NOMO-1 treated with DMSO at 0.1 percent for 48 hours (cell line): Measurements from ENCODE around the gene ADCY1.

Source experiments
- DNase-seq: peaks from one replicate; lab custom pipeline; 2025; ENCODE audit not compliant: unreplicated experiment; lab: John Stamatoyannopoulos, UW

The ADCY1 gene

DNA sequence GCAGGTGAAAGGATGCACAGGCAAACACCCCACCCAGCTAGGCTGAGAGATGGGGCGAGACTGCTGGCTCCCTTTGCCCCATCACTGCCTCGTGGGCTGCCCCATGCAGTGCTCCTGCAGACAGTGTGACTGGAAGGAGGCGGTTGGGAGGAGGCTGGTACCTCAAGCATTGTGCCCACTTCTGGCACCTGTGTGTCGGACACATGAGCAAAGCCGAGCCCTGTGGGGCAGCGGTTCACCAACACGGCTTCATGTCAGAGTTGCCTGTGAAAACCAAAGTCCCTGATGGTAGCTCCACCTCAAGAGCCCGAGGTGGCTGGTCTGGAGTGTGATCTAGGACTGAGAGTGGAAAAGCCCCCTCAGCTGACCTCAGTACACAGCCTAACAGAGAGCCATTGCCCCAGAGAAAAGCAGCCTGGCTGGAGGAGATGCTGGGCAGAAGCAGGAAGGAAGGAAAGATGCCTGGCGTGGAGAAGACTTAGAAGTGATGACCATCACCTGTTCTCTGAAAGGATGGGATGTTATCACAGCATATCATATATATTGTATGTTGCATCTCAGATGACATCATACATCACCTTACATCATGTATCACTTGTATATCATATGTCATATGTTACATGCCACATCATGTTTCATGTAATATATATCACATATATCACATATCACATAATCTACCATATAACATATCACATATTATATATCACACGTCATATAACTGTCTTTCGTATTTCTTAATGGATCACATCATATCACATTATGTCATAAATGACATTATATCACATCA lies 75.6 kb downstream of the ADCY1 start:
- no peak for DNase-seq

DNA sequence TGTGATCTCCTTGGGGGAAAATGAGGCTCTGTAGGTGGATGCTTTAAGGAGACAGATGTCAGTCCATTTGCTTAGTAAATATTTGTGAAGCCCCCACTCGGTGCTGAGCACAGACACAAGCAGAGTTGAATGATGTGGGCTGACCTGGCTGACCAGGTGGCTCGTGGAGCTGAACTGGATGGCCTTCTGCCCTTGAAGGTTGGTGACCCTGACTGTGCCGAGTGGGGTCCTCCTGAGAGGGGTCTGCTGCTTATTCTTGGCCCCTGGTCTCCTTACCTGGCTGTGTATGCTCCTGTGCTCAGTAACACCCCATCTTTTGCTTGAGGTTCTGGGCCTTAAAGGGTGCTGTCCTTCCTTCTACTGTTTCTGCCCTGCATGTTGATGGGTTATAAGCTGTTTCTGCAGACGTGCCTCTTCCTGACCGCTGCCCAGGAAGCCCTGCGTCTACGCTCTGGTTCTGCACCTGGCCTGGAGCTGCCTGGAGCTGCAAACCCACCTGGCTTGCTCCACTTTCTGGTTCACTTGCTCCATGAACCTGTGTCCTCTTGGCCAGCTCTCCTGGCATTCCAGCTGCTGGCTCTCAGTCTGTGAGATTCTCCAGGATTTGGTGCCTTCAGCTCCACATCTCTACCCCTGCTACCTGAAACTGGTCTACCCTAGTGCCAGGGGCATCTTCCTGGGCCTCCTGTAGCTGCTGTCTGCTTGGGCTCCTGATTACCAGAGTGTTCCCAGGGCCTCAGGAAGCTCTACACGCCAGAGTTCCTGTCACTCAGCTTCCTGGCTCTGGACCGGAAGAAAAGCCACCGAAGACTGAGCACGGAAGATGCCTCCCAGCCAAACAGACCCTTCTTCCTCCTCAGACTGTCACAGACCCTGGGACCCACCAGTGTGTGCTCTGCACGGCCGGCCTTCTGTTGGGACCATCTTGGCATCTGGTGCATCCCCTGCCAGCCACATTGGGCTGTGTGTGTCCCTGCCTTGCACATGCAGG lies 76.5 kb downstream of the ADCY1 start:
- DNase-seq, result no peak

DNA sequence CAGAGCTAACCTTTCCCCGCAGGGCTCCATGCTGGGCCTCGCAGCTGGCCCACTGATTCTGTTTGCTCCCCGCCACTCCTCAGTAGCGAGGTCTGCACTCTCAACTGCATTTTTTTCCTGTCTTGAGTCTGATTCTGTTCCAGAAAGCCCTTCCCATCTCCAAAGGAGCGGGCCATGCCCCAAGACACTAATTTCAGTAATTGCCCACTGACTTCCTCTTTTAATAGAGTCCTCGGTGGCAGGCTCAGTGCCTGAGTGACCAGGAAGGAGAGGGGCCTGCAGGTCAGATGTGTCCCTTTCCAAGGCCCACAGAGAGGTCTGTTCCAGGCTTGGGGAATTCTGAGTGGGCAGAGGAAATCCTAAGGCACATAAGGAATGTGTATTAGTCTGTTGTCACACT lies 77.4 kb downstream of the ADCY1 start:
- no peak for DNase-seq

DNA sequence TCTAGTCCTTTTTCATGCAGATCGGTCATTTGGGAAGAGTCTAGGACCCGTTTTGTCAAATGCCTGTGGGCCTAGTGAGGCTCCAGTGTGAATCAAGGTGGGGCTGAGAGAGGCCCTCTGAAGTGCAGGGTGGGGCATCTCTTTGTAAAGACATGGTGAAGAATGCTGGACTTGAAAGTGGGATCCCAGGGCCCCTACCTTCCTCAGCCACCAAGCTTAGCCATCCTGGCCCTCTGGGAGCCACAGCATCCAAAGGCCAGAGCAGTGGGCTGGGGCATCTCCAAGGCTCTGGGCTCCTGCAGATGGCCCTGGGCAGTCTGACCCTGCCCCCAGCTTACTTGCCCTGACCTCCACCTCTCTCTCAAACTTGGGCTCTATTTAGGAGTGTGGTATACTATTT lies 78.5 kb downstream of the ADCY1 start:
- DNase-seq, result no peak

DNA sequence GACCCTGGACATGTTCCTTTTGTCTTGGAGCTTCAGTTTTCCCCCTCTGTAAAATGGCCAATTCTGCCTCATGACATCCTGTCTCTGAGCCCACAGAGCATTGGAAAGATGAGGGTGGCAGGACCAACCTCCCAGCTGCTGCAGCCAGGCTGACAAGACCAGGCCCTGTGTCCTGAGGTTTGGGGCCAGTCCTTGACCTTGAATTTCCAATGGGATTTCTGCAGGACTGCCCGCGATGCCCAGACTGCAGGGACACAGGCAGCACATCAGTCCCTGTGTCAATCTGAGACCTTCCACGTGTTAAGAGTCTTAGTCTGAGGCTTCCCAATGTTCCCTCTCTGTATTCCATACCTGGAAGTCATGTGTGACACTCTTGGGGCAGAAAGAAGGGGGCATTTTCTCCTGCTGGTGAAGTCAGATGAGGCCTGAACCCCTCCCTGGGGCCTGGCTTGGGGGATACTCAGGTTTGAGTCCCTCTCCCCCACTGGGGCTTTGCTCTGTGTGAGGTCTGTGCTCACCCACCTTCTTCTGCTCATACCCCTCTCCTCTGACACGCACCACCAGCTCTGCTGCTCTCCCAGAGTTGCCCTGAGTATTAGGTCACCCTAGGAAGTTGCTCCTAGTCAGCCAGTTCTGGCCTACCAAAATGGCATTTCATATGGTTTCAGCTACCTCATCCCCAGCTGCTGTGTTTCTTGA lies 79.2 kb downstream of the ADCY1 start:
- no peak for DNase-seq

GRCh38 chr7:45654341-45654740 lies 80.2 kb downstream of the ADCY1 start:
- DNase-seq, result no peak

DNA sequence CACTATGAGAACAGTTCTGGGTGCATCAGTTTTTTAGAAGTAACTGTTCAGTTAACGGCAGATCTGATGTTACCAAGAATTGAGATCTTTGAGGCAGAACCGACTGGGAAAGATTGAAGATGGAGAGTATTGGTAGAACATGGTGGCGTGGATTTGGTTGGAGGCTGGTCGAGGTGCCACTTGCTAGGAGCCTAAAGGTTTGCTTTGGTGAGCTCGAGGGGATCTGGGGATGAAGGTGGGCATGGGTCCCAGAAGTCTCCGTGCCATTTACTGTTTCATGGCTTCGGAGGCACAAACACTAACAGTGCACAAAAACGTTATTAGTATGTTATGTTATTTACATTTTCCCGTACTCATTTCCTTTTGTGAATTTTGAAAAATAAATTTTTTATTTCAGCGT lies 81.4 kb downstream of the ADCY1 start:
- no peak for DNase-seq

- no peak for DNase-seq
Measured at GRCh38 chr7:45656431-45656830, 82.3 kb downstream of the ADCY1 start.

- no peak for DNase-seq
Measured at GRCh38 chr7:45657136-45657889, 83.1 kb downstream of the ADCY1 start.

GRCh38 chr7:45657890-45658715 lies 83.9 kb downstream of the ADCY1 start:
- no peak for DNase-seq

DNA sequence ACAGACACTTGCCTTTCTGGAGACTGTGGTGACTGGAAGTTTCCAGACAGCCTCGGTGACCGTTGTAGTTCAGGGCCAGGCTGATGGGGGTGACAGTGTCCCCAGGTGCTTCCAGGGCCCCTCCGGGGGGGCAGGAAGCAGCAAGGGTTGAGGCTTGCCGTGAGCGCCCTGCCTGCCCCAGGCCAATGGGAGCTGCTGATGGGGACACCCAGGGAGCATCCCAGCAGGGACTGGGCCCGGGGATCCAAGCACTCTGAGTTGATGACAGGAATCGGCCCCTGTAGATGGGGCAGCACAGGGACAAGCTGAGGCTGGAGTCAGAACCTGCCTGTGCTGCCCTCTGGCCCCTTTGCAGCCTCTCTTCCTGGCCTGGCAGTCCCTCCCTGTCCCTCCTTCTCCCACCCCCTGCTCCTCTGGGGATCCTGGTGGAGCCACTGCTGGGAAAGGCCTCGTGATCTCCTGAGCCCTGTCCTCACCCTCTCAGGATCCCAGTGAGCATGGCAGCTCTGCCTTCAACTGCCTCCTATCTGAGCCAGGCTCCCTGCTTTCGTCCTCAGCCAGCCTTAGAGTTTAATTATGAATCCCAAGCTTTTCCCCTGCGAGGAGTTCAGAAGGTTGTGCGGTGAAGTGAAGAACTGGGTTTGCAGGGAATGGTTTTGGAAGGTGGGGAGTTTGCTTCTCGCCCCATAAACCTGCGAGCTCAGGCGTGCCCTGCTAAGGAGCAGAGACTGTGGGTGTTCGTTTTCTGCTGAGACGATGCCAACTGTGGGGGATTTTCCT lies 84.7 kb downstream of the ADCY1 start:
- DNase-seq, result no peak

GRCh38 chr7:45659496-45660139 lies 85.5 kb downstream of the ADCY1 start:
- DNase-seq, result no peak

DNA sequence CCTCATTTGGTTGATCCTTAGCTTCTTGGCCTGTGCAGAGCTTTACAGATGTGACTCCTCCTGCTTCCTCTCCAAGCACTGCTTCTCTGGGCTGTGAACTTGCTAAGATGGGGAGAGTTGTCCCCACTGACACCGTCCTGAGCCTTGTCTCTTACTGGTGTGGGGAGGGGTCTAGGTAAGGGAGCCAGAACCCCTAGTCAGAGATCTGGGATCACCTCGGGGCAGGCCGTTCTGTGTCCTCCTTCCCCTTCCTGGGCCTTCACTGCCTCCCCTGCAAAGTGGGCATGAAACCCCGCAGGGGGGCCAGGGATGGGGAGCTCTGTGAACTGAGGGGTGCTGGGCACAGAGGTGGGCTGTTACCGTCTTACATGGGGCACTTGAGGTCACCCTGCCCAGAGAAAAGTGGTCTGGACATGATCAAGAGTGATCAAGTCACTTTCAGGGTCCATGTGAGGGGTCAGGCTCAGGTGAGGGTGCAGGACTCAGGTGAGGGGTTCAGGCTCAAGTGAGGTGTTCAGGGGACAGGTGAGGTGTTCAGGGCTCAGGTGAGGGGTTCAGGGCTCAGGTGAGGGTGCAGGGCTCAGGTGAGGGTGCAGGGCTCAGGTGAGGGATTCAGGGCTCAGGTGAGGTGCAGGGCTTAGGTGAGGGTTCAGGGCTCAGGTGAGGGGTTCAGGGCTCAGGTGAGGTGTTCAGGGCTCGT lies 86.2 kb downstream of the ADCY1 start:
- no peak for DNase-seq

DNA sequence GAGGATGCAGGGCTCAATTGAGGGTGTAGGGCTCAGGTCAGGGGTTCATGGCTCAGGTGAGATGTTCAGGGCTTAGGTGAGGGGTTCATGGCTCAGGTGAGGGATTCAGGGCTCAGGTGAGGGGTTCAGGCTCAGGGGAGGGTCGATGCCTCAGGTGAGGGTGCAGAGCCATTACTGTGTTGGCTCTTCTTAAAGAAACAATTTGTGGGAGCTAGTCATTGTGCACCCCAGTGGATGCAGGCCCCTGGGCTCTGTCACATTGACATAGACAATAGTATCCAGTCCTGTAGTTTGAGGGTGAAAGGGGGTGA lies 86.7 kb downstream of the ADCY1 start:
- no peak for DNase-seq

DNA sequence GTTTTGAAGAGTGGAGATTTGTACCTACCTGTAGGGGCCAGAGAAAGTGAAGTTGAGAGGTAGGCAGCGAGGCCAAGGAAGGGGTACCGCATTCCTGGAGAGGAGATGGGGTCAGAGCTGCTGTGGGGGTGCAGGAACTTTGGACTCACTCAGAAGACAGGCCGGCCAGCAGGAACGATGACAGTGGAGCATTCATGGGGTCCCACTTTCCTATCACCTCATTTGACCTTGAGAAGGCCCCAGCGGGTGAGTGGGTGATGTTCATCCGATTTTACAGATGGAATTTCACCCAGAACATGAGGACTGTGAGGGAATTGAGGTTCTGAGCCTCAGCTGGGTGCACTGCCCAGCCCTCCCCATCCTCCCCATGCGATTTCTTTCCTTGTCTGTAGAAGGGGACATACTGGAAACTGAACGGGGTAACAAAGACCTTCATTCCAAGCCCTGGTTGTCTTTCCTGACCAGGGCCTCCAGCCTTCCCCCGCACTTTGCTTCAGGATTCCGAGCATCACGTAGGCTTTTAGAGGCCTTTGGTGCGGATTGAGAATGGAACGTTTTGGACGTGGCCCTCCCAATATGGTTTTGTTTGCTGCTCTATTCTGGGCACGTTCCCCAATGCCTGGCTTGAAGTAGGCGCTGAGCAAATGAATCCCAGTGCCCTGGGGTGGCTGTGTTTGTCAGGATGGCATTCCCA lies 87.3 kb downstream of the ADCY1 start:
- no peak for DNase-seq

DNA sequence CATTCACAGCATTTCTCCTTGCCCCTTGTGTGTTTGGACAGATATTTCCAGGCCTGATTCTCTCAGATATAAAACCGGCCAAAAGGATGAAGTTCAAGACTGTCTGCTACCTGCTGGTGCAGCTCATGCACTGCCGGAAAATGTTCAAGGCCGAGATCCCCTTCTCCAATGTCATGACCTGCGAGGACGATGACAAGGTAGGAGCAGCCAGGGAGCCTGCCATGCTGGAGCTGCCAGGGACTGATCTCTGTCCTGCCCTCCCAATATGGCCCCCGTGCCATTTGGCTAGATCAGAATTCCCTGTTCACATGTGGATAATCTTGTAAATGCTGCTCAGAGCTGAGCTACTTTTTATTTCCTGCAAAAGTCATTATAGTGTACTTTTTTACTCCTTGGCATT lies 87.8 kb downstream of the ADCY1 start:
- no peak for DNase-seq

DNA sequence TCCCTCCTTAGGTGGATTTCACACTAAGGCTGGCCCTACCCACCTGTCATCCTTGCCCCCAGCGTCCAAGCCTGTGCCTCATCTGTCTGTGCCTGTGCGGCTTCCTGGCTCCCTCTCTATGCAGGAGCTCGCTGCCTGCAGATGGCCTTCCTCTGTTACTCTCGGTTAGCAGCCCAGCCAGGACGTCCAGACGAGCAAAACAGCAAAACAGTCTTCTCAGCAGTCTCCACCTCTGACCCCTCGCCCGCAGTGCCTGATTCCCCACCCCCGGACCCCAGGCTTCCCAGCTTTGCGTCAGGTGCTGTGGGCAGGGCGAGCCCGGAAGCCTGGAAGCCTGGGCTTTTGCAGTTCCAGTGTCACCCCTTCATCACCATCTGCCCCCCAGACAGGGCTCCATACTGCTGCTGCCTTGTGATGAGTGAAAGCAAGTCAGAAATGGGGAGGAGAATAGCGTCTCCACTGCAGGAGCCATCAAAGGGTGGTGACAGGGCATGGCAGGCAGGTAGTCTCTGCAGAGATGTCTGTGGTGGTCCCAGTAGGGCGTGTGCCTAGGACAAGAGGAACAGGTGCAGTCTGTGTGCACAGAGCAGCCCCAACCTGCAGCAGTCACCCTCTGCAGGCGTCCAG lies 88.5 kb downstream of the ADCY1 start:
- DNase-seq, result no peak
